Stromal cell of bone marrow (primary cell): ENCODE results near the gene GLIPR1.
"Not testable (repeated sequence)": the region's sequence is repeated elsewhere in the genome, so short reads cannot be mapped to it uniquely, and the experiment has no call there.

Experiments used
- DNase-seq: peaks from one replicate; pipeline ENCODE4 v3.0.0-alpha.2; 2012; ENCODE audit warnings: low read depth

The GLIPR1 gene

DNA sequence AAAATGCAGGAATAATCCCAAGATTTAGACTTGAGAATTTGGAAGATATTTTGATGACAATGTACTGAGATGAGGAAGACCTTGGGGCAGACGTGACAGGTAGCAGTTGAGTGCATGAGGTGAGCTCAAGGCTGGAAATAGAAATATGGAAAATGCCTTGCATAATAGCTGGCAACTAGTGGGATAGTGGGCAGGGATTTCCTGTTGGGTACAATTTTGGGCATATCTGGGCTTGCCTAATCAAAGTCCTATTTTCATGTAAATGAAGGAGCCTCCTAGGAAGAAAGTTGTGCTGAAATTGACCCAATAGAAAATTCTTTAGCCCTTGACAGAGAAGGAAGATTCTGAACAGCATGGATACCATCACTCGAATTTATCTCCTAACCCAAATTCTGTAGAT lies 6.4 kb upstream of the GLIPR1 start:
- no peak for DNase-seq

DNA sequence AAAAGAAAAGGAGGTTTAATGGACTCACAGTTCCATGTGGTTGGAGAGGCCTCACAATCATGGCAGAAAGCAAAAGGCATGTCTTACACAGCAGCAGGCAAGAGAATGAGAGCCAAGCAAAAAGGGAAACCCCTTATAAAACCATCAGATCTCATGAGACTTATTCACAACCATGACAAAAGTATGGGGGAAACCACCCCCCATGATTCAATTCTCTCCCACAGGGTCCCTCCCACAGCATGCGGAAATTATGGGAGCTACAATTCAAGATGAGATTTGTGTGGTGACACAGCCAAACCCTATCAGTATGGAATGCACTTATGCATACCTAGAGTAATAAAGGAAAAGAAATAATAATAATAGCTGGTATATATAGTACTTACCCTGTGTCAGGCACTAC lies 4.5 kb upstream of the GLIPR1 start:
- no peak for DNase-seq

DNA sequence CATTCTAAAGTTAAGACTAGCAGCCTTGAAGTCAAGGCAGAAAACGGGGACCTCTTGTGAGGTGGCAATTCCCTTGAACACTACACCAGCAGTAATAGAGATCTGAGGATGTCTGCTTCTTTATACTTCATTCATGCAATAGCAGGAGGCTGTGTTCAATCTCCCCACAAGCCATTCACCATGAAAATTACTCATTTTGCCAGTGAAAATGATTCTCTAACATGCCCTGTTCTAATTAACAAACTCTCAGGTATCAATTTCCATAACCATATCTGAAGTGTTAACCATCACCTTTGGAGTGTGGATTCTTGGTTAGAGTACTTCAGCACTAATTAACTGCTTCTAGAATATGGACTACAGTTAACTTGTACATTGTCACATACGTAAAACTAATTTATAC lies 3.4 kb upstream of the GLIPR1 start:
- DNase-seq: no peak

DNA sequence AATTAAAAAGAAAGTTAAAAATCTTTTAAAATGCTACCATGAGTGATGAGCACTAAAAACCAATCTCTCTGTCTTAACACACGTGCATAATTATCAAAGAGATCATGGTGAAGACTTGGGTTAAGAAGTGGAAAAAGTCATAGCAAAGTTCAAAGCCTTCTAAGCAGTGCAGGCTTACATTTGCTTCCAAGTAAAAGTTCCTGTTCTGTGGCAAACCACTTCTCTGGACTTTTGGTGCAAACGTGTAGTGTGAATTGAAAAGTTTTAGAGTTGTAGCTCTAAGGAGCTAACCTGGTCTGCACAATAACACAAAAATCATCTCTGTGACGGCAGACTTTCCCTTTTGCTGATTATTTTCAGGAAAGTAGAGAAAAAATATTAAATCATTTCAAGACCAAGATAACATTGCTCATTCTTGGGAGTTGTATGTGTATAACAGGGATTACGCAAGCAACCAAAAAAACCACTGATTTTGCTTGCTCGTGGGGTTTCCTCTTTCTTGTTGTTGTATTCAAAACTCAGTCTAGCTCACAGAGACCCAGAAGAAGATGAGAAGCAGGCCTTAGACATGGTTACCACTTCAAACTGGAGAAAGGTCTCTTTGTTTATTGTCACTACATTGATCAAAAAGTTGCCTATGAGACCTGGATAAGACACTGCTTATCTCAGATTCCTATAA lies 2.3 kb upstream of the GLIPR1 start:
- DNase-seq: peak; percentile 78

DNA sequence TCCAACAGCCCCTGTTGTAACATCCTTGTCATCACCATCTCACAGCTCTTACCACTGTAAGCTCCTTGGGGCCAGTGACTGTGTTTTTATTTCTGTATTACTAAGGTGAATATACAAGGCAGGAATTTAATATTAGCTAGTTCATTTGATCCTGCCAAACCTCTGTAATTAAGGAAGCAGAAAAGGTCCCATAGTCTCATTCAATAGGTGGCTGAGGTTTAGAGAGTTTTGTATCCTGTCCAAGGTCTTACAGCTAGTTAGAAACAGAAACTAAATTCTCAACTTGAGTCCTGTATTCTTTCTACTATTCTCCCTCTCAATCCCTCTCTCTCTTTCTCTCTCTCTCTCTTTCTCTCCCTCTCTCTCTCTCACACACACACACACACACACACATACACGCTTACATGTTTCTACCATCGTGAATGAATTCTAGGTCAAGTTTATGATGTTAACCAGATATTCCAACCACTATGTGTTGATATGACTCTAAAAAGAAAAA lies 543 bp upstream of the GLIPR1 start:
- DNase-seq: peak; percentile 62

DNA sequence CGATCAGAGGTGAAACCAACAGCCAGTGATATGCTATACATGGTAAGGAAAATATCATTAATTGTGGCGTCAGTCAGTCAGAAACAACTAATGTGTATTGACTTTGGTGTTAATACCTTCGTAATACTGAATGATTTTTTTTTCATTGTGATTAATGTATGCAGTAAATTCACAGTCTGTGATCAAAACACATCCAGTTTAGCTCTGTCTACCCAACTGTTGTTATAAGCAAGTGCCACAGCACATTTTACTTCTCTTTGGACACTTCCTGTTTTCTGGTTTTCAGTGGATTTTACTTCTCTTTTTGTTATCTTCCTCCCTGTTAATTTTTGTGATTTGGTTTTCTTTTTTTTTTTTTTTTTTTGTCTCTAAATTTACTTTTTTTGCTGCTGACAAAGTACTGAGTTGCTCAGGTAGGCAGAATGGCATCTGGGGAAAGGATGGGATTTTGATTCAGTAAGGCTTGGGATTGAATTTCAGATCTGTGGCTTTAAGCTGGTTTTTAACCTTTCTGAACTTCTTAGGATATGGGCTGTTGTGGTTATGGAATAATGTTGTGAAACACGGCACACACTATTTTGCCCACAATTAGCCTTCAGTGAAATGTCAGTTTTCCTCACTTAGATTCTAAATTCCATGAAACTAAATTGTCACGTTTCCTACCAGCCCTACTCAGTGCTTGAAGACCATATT lies 604 bp downstream of the GLIPR1 start:
- DNase-seq: no peak

DNA sequence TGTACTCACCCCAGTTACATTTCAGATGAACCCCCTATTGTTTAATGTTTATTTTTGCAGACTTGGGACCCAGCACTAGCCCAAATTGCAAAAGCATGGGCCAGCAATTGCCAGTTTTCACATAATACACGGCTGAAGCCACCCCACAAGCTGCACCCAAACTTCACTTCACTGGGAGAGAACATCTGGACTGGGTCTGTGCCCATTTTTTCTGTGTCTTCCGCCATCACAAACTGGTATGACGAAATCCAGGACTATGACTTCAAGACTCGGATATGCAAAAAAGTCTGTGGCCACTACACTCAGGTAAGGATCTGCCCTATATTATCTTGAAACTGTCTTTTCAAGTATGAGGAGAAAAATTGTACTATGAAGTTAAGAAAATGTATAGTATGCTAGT lies 1.2 kb downstream of the GLIPR1 start:
- DNase-seq: no peak

DNA sequence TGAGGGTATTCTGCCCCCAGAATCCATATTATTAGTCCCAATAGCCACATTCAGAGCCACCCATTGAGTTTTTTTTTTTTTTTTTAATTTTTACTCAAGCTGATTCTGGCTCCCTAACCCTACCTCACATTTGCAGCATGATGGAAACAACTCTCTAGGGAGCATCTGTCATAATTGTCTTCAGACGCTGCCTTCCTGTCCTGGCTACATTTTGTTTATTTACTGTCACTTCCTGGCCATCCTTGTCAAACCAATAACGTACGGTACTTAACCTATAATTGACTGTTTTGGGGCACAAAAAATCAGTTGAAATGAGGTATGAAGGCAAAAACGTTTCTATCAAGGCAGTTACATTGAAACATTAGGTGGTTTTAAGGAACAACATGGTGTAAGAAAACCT lies 2.1 kb downstream of the GLIPR1 start:
- no peak for DNase-seq

DNA sequence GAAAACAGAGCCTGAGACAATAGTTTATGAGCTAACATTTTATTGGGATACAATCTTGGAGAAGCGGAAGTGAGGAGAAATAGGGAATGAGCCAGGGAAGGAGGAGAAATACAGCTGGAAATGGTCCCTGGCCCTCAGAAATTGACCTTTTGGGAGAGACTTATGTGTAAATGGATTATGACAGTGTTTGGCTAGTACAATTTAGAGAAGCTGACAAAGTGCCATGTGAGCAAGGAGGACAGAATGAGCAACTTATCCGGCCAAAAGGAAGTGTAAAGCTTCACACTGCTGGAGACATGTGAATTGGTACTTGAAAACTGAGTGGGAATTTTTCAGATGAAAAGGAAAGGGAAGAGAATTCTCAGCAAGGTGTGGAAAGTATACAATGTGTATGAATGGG lies 2.9 kb downstream of the GLIPR1 start:
- DNase-seq: no peak

DNA sequence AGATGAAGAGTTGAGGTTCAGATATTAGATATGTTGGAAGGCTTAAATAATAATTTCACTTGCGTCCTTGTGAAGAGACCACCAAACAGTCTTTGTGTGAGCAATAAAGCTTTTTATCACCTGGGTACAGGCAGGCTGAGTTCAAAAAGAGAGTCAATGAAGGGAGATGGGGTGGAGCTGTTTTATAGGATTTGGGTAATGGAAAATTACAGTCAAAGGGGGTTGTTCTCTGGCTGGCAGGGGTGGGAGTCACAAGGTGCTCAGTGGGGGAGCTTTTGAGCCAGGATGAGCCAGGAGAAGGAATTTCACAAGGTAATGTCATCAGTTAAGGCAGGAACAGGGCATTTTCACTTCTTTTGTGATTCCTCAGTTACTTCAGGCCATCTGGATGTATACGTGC lies 3.9 kb downstream of the GLIPR1 start:
- DNase-seq: not testable (repeated sequence)

DNA sequence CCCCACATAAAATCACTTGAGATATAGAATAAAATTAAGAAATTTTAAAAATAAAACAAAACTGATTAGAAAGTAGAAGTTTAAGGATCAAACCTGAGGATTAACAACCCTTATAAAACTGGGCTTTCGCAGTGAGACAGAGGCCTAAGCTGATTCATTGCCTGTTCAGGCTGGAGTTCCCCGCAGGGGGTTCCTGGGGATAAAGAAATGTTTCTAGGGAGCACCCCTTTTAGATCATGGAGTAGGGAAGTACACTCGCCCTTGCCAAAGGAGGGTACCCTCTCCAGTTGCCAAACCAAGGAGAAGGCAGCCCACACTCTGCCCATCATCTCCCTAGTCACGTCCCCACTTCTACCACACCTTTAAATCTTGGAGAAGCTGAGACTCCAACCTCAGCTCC lies 6.8 kb downstream of the GLIPR1 start:
- DNase-seq: no peak

DNA sequence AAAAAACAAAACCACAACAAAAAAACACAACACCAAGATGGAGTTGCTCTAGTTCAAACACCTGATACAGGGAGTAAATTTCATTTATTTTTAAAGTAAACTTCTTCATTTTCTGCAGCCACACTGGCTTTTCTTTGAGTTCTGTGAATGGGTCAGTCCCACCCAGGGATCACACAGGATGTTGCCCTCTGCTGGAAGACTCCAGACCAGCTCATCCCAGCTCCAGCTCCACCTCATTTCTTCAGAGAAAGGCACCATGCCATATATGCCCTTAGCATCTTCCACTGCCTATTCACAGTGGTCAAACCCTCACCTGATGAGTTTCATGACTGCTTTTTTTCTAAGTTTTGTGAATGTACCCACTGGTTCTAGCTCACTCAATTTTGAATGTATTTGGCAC lies 8.0 kb downstream of the GLIPR1 start:
- DNase-seq: no peak

DNA sequence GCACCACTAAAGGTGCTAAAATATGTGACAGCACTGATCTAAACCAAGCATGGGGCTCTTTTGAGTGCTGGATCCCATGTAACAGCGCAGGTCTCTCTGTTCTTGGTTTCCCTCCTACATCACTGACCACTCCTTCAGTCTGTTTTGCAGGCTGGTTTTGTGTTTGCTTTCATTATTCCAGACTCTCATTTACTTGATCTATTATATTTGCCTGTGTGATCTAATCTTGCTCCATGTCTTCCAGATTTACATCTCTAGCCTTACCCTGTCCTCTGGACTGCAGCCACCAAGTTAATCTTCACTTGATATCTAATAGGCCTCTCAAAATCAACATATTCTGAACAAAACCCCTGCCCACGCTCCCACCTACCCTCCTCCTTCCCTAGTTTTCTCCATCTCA lies 8.6 kb downstream of the GLIPR1 start:
- DNase-seq: no peak

DNA sequence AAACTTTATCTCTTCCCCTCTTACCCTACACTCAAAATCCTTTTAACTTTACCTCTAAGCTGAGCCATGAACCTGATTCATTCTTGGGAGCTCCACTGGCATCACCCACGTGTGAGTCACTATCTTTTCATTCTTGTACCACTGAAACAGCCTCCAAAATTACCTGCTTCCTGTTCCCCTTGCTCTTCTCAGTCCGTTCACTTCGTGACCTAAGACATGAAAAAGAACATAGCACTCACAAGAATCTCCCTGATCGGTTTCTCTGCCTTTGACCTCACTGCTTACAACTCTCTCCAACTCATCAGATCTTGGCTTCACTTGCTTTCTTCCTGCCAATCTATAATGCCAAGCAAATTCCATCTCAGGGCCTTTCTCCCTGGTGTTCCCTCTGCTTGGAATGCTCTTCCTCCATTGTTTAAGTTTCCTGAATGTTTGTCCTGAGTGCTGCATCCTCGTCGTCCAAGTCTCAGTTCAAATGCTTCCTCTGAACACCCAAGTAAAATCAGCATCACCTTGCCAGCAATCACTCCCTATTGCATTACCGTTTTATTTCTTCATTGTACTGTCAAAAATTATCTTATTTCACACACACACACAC lies 9.2 kb downstream of the GLIPR1 start:
- no peak for DNase-seq

DNA sequence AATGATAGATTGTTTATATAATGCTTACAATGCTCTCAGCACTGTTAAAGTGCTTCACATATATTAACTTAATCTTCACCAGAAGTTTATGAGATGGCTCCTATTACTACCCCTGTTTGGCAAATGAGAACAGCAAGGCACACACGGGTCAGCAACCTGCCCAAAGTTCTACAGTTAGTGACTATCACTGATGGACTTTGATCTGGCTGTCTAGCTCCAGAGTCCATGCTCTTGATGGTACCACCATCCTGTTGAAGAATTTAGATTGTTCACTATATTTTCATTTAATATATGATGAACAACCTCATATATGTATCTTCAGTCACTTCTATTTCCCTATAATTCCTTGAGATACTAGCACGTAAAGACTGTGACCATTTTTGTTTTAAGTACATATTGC lies 10.6 kb downstream of the GLIPR1 start:
- DNase-seq: no peak

DNA sequence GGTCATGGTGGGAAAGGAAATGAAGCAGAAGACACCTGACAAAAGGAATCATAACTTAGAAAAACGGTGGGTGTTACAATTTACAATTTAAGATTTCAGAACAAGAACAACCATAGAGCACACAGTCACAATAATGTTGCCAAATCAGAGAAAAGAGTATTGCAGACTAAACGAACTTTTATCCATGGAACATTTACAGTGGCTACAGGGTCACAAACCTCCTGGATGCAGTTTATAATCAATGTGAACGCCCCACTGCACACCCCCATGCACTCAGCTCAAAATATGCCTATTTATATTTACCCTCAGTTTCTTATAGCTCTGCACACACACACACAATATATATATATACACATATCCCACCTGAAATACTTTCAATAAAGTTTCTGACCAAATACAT lies 22.9 kb downstream of the GLIPR1 start:
- DNase-seq: no peak

DNA sequence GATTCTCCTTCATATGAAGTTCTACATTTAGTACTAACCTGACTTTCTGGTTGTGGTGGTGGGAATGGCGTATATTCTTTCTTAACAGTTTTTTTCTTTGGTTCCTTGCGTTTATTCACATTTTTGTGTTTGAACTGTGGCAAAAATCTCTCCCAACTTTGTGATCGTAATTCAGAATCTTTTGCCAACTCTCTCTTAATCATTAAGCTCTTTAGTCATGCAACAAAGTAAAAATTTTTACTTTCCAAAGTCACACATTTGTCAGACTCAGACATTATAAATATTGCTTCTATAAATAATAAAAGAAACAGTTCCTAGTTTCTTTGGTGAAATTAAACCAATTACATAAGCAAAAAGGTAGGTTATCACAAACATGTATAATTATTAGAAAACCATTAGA lies 23.3 kb downstream of the GLIPR1 start:
- DNase-seq: no peak

DNA sequence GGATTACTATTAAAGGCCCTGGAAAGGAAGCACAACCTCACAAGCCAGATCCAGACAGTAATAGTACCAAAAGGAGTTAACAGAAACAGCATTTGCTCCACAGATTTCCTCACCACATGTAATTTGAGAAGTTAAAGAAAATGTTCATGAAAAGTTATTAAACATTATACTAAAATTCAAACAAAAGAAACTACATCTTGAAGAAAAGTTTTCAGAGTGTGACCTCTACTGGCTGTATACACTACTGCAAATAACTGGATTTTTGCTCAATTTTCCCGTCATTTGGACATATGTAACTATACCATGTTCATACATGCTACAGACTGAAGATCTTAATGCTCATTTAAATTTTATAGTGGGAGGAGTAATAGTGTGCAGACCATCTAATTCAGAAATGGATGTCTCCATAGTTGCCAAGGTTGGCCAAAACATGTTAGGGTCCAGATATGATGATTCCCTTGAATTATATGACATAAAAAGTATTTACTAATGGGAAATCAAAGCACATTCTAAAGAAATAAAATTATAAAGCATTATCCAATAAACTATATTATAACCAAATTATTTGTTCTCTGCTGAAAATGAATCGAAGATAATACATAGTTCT lies 25.3 kb downstream of the GLIPR1 start:
- no peak for DNase-seq

DNA sequence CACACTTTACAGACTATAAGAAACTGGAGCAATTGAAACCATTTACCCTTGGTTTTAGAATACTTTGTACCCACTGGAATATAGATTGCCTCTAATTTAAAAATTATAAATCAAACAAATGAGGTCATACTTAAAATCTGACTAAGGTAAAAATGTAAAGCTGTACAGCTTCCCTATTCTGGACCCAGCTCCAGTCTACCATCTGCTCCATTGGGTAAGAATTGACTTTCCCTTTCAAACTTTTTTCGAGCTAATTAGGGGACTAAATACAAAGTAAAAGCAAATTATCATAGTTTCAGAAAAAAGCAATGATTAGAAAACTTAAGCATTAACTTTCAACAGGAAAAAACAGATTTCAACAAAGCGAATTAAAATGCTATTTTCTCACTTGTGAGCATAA lies 26.5 kb downstream of the GLIPR1 start:
- DNase-seq: no peak

DNA sequence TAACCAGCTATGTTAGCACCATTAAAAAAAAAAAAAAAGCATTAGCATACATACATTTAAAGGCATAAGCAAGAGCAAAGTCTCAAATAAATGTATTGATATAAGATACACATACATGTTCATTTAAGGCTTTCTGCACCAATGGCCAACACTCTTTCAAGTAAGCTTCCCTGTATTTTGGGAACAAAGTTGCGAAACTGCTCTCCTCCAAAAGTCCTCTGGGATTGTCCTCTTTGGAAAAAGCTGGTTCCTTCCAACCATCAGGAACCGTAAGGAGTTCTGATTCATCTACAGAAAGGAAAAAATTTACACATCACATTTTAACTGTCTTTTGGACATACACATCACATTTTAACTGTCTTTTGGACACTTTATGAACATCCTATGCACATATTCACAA lies 27.6 kb downstream of the GLIPR1 start:
- peak; percentile 51 for DNase-seq

DNA sequence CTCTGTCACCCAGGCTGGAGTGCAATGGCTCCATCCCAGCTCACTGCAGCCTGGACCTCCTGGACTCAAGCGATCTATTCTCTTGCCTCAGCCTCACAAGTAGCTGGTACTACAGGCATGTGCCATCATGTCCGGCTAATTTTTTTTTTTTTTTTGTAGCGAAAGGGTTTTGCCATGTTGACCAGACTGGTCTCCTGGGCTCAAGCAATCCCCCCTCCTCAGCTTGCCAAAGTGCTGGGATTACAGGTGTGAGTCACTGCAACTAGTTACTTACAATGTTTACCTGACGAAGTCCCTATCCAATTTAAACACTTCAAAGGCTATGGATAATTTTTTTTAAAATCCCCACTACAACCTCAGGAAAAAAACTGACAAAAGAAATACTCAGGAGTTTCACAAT lies 29.1 kb downstream of the GLIPR1 start:
- DNase-seq: no peak

DNA sequence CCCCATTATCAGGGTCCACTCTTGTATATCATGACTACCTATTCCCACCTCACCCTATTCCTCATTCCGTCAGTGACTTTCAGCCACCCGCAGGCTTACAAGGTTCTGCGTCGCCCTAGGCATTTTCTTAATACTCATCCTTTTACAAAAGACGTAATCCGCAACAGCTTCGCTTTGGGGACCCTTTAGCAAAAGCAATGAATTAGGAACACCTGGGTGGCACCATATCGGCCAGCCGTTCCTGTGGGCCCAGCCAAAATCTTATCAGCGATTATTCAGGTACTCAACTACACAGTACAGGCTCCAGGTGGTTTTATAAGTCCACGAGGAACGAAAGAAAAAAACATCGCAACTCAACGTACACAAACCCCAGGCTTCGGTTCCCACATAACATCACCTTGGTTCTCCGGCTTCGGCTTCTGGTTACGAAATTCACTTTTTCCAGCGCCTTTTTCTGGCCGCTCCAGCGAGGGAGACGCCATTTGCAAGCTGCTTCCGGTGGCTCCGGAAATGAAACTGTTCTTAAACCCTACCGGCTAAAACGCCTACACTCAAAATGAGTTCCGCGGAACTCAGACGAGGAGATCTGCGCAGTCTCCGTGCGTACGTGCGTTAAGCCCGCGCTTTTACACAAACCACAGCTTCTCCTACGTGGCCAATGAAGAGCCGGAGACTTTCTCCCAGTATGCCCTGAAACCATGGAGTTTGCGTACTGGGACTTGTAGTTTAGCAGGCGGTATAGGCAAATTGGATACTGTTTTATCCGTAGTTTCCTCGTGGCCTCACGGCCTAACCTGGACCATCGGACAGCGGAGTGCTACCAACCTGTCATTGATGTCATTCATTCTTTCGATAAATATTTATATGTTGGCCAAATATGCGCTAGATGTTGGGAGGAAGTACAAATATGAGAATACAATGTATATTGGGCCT lies 30.8 kb downstream of the GLIPR1 start, which contains the start of gene KRR1:
Gene KRR1, minus strand, starts transcription at position 494 of the 933 bp plus-strand sequence. Its CDS starts 12 bp downstream, at position 482.
- peak; percentile 98 for DNase-seq
